ENCODE results near the gene EEF1A2. TPM values are rescaled to one million over a fixed set of nuclear protein-coding genes. Genes with fewer than 3 reads are reported as not detected.
A peak's percentile ranks its signal among the peaks of the same experiment; 100 is the strongest.

EEF1A2 gene
- total and polyA plus RNA-seq, 2 of the 4 experiments (the other 2 are of a cell fraction): 1.3 to 4.6 TPM

DNA sequence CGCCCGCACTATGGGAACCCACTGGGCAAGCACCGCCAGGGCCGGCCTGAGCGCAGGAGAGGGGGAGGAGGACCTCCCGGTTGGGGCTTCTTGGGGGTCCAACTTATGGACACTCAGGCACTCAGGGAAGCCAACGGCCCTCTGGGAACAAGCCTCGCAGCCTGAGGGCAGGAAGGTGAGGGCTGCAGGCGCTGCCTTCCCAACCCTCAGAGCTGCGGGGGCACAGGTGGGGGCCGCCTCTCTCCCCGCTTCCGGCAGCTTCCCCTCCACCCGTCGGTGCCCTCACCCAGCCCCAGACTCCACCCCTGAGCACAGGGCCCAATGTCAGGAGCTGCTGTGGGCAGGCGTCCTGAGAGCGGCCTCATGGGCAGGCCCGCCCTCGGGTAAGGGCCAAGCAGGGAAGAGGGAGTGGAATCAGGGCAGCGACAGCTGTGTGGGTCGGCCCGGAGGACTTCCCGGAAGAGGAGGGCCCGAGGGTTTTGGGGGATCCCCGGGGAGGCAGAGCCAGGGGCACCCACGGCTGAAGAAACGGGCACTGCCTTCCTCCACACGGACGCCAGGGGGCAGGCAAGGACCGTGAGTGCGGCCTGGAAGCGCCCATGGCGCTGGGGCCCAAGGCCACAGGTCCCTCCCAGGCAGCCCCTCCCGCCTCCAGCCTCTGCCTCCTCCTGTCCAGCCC, 38.8 kb upstream of the EEF1A2 start:
- no peak for TF ChIP-seq RCOR1 (IDR thresholded peaks at IDR 0.05; ENCODE audit: insufficient replicate concordance, low read length)
- TF ChIP-seq POLR2A (IDR thresholded peaks at IDR 0.05; ENCODE audit: low read depth, low read length): peak; percentile 62
- no peak for TF ChIP-seq MAFK (IDR thresholded peaks at IDR 0.05; ENCODE audit: low read depth, low read length)
- no peak for TF ChIP-seq FOS (IDR thresholded peaks at IDR 0.05; ENCODE audit: low read depth, low read length)
- no peak for TF ChIP-seq USF2 (IDR thresholded peaks at IDR 0.05; ENCODE audit: low read depth, low read length)
- TF ChIP-seq RAD21 (IDR thresholded peaks at IDR 0.05; ENCODE audit: low read length): peak; percentile 99
- TF ChIP-seq RFX5 (IDR thresholded peaks at IDR 0.05; ENCODE audit: low read depth, low read length): no peak
- TF ChIP-seq, protein P1, sequence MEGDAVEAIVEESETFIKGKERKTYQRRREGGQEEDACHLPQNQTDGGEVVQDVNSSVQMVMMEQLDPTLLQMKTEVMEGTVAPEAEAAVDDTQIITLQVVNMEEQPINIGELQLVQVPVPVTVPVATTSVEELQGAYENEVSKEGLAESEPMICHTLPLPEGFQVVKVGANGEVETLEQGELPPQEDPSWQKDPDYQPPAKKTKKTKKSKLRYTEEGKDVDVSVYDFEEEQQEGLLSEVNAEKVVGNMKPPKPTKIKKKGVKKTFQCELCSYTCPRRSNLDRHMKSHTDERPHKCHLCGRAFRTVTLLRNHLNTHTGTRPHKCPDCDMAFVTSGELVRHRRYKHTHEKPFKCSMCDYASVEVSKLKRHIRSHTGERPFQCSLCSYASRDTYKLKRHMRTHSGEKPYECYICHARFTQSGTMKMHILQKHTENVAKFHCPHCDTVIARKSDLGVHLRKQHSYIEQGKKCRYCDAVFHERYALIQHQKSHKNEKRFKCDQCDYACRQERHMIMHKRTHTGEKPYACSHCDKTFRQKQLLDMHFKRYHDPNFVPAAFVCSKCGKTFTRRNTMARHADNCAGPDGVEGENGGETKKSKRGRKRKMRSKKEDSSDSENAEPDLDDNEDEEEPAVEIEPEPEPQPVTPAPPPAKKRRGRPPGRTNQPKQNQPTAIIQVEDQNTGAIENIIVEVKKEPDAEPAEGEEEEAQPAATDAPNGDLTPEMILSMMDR (conservative IDR thresholded peaks at IDR 0.05; ENCODE audit: low read depth, low read length): peak; percentile 98
- TF ChIP-seq MAZ (IDR thresholded peaks at IDR 0.05; ENCODE audit: borderline replicate concordance, low read depth, low read length): peak; percentile 95
- TF ChIP-seq NFE2L2 (IDR thresholded peaks at IDR 0.05; ENCODE audit: low read depth, low read length): no peak
- peak; percentile 86 for TF ChIP-seq SMC3 (IDR thresholded peaks at IDR 0.05; ENCODE audit: low read depth, low read length)
- no peak for TF ChIP-seq BHLHE40 (IDR thresholded peaks at IDR 0.05; ENCODE audit: low read depth, low read length)
- Histone ChIP-seq H3K23ac (ENCODE audit: low read depth, low read length) (no peak overlapping the region), H2AK5ac (ENCODE audit: low read depth, low read length) (no peak overlapping the region), H4K20me1 (ENCODE audit: insufficient read depth, low read length) (no peaks in the 10 kb centered on the region), H2AFZ (replicated peaks; ENCODE audit: low read length, poor library complexity) (peak overlapping the region; percentile 98), H3K79me1 (ENCODE audit: low read depth in 1 of 2, low read length in 2 of 2) (no peaks in the 10 kb centered on the region), H2BK120ac (ENCODE audit: low read depth, low read length) (peak overlapping the region; percentile 62; the same call in 1 of the 2 replicates), H3K4me2 (ENCODE audit: low read depth, low read length) (peak overlapping the region; percentile 28; the same call in 1 of the 2 replicates), H3K4ac (ENCODE audit: low read depth, low read length) (peak overlapping the region; percentile 39; the same call in 1 of the 2 replicates), H3K27me3 (ENCODE audit: control insufficient read depth, insufficient read depth, low read length) (peaks cover 4% of the 10 kb centered on the region; the same call in 1 of the 2 replicates), H4K5ac (ENCODE audit: low read depth, low read length) (peak overlapping the region; percentile 50; the same call in 1 of the 2 replicates), H3K4me3 (ENCODE audit: insufficient read depth, low read depth, low read length) (0 out of 2 replicates have a peak overlapping the region, but pooled peaks have one; percentile 12), H3K9me1 (ENCODE audit: insufficient read depth, low read length) (no peaks in the 10 kb centered on the region), H3K9ac (ENCODE audit: low read depth, low read length) (no peak overlapping the region), H3K56ac (ENCODE audit: extremely low read depth, insufficient read depth, low read length) (no peak overlapping the region), H3K14ac (replicated peaks; ENCODE audit: low read depth, low read length) (no peak overlapping the region), H2BK20ac (ENCODE audit: low read depth, low read length) (no peak overlapping the region), H2AK9ac (replicated peaks; ENCODE audit: low read depth, low read length, poor library complexity) (peak overlapping the region; percentile 43), H3K27ac (ENCODE audit: insufficient read depth, low read length) (no peak overlapping the region; the same call in 1 of the 2 replicates), H4K91ac (ENCODE audit: insufficient read depth, low read depth, low read length) (0 out of 2 replicates have a peak overlapping the region, but pooled peaks have one; percentile 8), H3K9me3 (ENCODE audit: control insufficient read depth, insufficient read depth, low read length) (no peaks in the 10 kb centered on the region), H4K8ac (ENCODE audit: low read depth in 2 of 2, low read length in 2 of 2) (peak overlapping the region; percentile 5 to 91; a peak in 3 of 4 replicates), H2BK15ac (ENCODE audit: low read depth, low read length) (no peak overlapping the region), H3K4me1 (ENCODE audit: control insufficient read depth, insufficient read depth, low read length) (peaks cover 3% of the 10 kb centered on the region; the same call in 1 of the 2 replicates), H3K18ac (ENCODE audit: low read depth, low read length) (no peak overlapping the region), H2BK5ac (ENCODE audit: low read depth, low read length, poor library complexity, severe bottlenecking) (no peak overlapping the region), H3K36me3 (ENCODE audit: control insufficient read depth, insufficient read depth, low read length) (no peaks in the 10 kb centered on the region)
- ChIA-PET CTCF (interaction anchor here (0.5 to 1.9 kb wide), 10 partner anchors 16 to 579 kb away, joined by 3 to 10 read pairs (median 3); partner anchors contain the start of gene TPD52L2), POLR2A (ENCODE audit: unreplicated experiment) (no interaction called here)
- intact Hi-C loops (cut with micrococcal nuclease) (loop anchor here (1.0 to 10.0 kb wide), 5 partner anchors 117 to 583 kb away; partner anchors contain the start of genes RTEL1, STMN3 and UCKL1), dilution Hi-C loops (cut with HindIII; ENCODE audit: low sequenced_read_pairs, unreplicated experiment) (no loop called here), in situ Hi-C loops (cut with MboI; ENCODE audit: low sequenced_read_pairs) (loop anchor here (10.0 kb wide), 2 partner anchors 327 to 437 kb away; partner anchors contain the start of genes ABHD16B, SAMD10 and TPD52L2)
- WGBS, 2 experiments (ENCODE audit: extremely low coverage in 2 of 2, insufficient read length in 1 of 2): 0% methylated on average over 3 of the region's 34 CpGs; no CpG with 5 or more reads in 1 of the 2 experiments
- DNase-seq (peak; percentile 86), ATAC-seq (ENCODE audit: low read depth) (peak; percentile 95)
- BruUV-seq (replicated peaks): no TSS peak

Data from IMR-90 (cell line).